HEK293T (cell line): ENCODE data around the gene TSPAN33.

Experiments used
- L3MBTL2 ChIP-seq: fragments of 450-650 bp; conservative IDR thresholded peaks from 2 replicates; pipeline ENCODE4 v1.6.1; 2016; ENCODE audit warnings: mild to moderate bottlenecking
- TARDBP ChIP-seq: fragments of 450-650 bp; IDR thresholded peaks from 2 replicates; pipeline ENCODE4 v1.6.1; 2016
- ZNF384 ChIP-seq: fragments of 450-650 bp; IDR thresholded peaks from 2 replicates; pipeline ENCODE4 v1.6.1; 2016

DNA sequence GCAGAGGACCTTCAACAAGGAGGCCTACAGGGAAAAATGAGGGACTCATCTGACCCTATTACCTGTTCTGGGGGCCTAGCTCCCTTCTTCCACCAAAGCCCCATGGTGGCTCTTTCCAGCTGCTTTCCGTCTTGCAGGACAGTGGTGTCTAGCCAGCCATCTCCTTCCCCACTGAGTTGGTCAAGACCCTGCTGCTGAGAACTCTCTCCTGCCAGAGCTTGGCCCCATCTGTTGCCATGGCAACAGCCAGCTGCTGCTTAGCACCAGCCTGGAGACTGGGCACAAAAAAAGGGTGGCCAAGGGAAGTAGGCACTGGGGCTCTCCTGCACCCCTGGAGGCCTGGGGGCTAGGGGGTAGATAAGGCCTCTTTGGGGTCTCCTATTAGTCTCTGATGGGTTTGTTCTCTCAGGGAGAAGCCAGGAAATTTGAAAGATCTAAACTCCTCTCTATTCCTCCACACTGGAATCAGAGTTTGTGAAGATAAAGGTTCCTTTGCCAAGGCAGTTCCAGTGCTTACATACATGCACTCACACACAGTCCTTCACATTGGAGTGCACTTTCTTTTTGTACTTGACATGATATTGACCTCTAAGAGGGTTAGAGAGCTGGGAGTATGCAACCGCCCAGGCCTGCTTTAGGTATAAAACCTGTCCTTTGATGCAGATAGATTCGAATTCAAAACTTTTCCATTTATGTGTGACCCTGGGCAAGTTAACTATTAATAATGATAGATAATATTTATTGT is 15.8 kb downstream of the TSPAN33 start:
- TF ChIP-seq ZNF384 (no peak), TARDBP (no peak), L3MBTL2 (no peak)
